Measurements from ENCODE around the gene NT5C. TPM values are rescaled to one million over a fixed set of nuclear protein-coding genes. Genes with fewer than 3 reads are reported as not detected.
A peak's percentile ranks its signal among the peaks of the same experiment; 100 is the strongest.

The NT5C gene
- total and polyA plus RNA-seq, 2 experiments from 2014 or later: 174 to 204 TPM

GRCh38 chr17:75103601-75104554 is 27.7 kb downstream of the NT5C start:
- Histone ChIP-seq H3K36me3 (peaks cover 3% of the 10 kb centered on the region), H3K4me1 (ENCODE audit: low read depth) (peaks cover 7% of the 10 kb centered on the region), H3K4me3 (no peak overlapping the region), H3K9me3 (ENCODE audit: low read depth) (no peaks in the 10 kb centered on the region), H3K27ac (peak overlapping the region; percentile 72), H3K27me3 (no peaks in the 10 kb centered on the region)
- TF ChIP-seq CTCF (IDR thresholded peaks at IDR 0.05; ENCODE audit: low read depth, low read length): no peak
- no peak for DNase-seq (ENCODE audit: low read depth in 1 of 2, low spot score in 1 of 2)

- no peak for DNase-seq (ENCODE audit: low read depth in 1 of 2, low spot score in 1 of 2)
- no peaks in the 10 kb centered on the region for H3K9me3 ChIP-seq (ENCODE audit: low read depth)
- TF ChIP-seq CTCF (IDR thresholded peaks at IDR 0.05; ENCODE audit: low read depth, low read length): no peak
- H3K27me3 ChIP-seq: no peaks in the 10 kb centered on the region
- H3K4me3 ChIP-seq: no peak overlapping the region
- peaks cover 7% of the 10 kb centered on the region for H3K4me1 ChIP-seq (ENCODE audit: low read depth)
- H3K27ac ChIP-seq: no peak overlapping the region
- peaks cover 3% of the 10 kb centered on the region for H3K36me3 ChIP-seq
These were observed 29.1 kb downstream of the NT5C start for GRCh38 chr17:75102385-75102821.

GRCh38 chr17:75099881-75100595 is 31.5 kb downstream of the NT5C start:
- no peak for DNase-seq (ENCODE audit: low read depth in 1 of 2, low spot score in 1 of 2)
- Histone ChIP-seq H3K4me3 (no peak overlapping the region), H3K27ac (no peak overlapping the region), H3K9me3 (ENCODE audit: low read depth) (no peaks in the 10 kb centered on the region), H3K36me3 (peaks cover 3% of the 10 kb centered on the region), H3K4me1 (ENCODE audit: low read depth) (peaks cover 7% of the 10 kb centered on the region), H3K27me3 (no peaks in the 10 kb centered on the region)
- TF ChIP-seq CTCF (IDR thresholded peaks at IDR 0.05; ENCODE audit: low read depth, low read length): no peak

- Histone ChIP-seq H3K27me3 (no peaks in the 10 kb centered on the region), H3K27ac (no peak overlapping the region), H3K4me1 (ENCODE audit: low read depth) (peaks cover 5% of the 10 kb centered on the region), H3K4me3 (no peak overlapping the region), H3K9me3 (ENCODE audit: low read depth) (no peaks in the 10 kb centered on the region), H3K36me3 (peaks cover 3% of the 10 kb centered on the region)
- no peak for DNase-seq (ENCODE audit: low read depth in 1 of 2, low spot score in 1 of 2)
- TF ChIP-seq CTCF (IDR thresholded peaks at IDR 0.05; ENCODE audit: low read depth, low read length): no peak
These were observed 32.7 kb downstream of the NT5C start for GRCh38 chr17:75098861-75099260.

- H3K4me3 ChIP-seq: no peak overlapping the region
- no peaks in the 10 kb centered on the region for H3K9me3 ChIP-seq (ENCODE audit: low read depth)
- TF ChIP-seq CTCF (IDR thresholded peaks at IDR 0.05; ENCODE audit: low read depth, low read length): no peak
- H3K4me1 ChIP-seq (ENCODE audit: low read depth): no peaks in the 10 kb centered on the region
- H3K36me3 ChIP-seq: peaks cover 3% of the 10 kb centered on the region
- no peak for DNase-seq (ENCODE audit: low read depth in 1 of 2, low spot score in 1 of 2)
- H3K27ac ChIP-seq: no peak overlapping the region
- H3K27me3 ChIP-seq: no peaks in the 10 kb centered on the region
These were observed 33.7 kb downstream of the NT5C start for GRCh38 chr17:75097865-75098264.
